Measurements from ENCODE around the gene EFNA5. TPM values are rescaled to one million over a fixed set of nuclear protein-coding genes. Genes with fewer than 3 reads are reported as not detected.
A peak's percentile ranks its signal among the peaks of the same experiment; 100 is the strongest.

The EFNA5 gene
- polyA plus RNA-seq (4.2 and 4.6 TPM in 2 replicates), polyA minus RNA-seq (11.0 and 14.9 TPM in 2 replicates)

DNA sequence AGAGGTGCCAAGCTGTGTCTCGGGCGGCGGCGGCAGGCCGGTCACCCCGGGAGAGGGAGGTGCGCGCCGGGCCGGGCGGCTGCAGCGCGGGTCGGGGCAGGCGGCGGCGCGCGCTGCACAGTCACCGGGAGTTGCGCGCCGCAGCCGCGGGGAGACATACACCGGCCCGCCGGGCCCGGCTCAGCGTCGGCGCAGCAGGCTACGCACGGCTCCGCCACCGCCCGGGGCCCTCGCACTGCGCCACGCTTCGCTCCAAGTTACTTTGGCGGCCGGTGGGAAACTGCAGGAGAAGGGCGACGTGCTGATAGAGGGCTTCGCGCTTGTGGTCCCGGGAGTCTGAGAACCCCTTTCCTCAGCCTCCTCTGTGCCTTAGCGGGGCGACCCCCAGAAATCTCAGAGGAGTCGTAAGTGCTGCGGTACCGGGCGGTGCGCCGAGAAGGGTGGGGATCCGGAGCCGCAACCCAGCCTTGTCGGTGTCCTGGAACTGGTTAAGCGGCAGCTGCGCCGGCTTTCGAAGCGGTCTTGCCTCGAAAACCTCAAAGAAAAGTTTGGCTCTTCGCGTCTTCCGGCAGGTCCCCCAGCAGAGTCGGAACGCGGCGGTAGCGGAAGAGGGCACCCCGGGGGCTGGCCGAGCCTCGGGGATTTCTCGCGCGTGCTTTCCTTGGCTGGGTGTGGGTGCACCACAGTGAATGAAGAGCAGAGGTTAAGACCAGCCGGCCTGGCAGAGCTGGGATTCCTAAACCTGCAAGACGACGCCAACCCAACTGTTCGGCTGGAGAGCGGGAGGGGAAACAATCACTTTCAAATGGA, at the start of gene EFNA5:
Gene EFNA5 (minus strand): TSS at position 6 of the 810 bp plus-strand sequence.
- Histone ChIP-seq H3F3A (ENCODE audit: insufficient read depth, low read length, poor library complexity, severe bottlenecking) (no peaks in the 10 kb centered on the region), H4K20me1 (ENCODE audit: insufficient read depth) (no peaks in the 10 kb centered on the region), H3K9me3 (ENCODE audit: low read length) (no peaks in the 10 kb centered on the region), H3K9ac (ENCODE audit: low read length) (peak within 1 kb of the TSS; percentile 75), H3K27ac (ENCODE audit: low read length) (peak within 1 kb of the TSS; percentile 50), H3K36me3 (ENCODE audit: insufficient read depth, low read length) (no peaks in the 10 kb centered on the region), H3K79me2 (replicated peaks; ENCODE audit: insufficient read depth, low read length) (peaks cover 53% of the 10 kb centered on the region), H3K4me2 (ENCODE audit: low read length) (peak within 1 kb of the TSS; percentile 93), H3K4me3 (ENCODE audit: low read length) (peak within 1 kb of the TSS; percentile 80), H2AFZ (ENCODE audit: low read depth, low read length) (peak within 1 kb of the TSS; percentile 79), H3K27me3 (ENCODE audit: insufficient read depth, low read depth, low read length) (no peaks in the 10 kb centered on the region), H3K9me2 (ENCODE audit: insufficient read depth, low read length) (no peaks in the 10 kb centered on the region)
- no peak for TF ChIP-seq SMC3 (conservative IDR thresholded peaks at IDR 0.05; ENCODE audit: poor library complexity)
- TF ChIP-seq MXI1 (conservative IDR thresholded peaks at IDR 0.05; ENCODE audit: poor library complexity, severe bottlenecking): no peak
- no peak for TF ChIP-seq EZH2 (IDR thresholded peaks at IDR 0.05; ENCODE audit: borderline replicate concordance, insufficient read depth, low read length, poor library complexity, severe bottlenecking)
- TF ChIP-seq, protein P1, sequence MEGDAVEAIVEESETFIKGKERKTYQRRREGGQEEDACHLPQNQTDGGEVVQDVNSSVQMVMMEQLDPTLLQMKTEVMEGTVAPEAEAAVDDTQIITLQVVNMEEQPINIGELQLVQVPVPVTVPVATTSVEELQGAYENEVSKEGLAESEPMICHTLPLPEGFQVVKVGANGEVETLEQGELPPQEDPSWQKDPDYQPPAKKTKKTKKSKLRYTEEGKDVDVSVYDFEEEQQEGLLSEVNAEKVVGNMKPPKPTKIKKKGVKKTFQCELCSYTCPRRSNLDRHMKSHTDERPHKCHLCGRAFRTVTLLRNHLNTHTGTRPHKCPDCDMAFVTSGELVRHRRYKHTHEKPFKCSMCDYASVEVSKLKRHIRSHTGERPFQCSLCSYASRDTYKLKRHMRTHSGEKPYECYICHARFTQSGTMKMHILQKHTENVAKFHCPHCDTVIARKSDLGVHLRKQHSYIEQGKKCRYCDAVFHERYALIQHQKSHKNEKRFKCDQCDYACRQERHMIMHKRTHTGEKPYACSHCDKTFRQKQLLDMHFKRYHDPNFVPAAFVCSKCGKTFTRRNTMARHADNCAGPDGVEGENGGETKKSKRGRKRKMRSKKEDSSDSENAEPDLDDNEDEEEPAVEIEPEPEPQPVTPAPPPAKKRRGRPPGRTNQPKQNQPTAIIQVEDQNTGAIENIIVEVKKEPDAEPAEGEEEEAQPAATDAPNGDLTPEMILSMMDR (IDR thresholded peaks at IDR 0.05; ENCODE audit: poor library complexity, severe bottlenecking): no peak
- no peak for TF ChIP-seq TAF1 (IDR thresholded peaks at IDR 0.05; ENCODE audit: low read depth)
- no peak for TF ChIP-seq POLR2AphosphoS5 (IDR thresholded peaks at IDR 0.05)
- TF ChIP-seq, protein P2, sequence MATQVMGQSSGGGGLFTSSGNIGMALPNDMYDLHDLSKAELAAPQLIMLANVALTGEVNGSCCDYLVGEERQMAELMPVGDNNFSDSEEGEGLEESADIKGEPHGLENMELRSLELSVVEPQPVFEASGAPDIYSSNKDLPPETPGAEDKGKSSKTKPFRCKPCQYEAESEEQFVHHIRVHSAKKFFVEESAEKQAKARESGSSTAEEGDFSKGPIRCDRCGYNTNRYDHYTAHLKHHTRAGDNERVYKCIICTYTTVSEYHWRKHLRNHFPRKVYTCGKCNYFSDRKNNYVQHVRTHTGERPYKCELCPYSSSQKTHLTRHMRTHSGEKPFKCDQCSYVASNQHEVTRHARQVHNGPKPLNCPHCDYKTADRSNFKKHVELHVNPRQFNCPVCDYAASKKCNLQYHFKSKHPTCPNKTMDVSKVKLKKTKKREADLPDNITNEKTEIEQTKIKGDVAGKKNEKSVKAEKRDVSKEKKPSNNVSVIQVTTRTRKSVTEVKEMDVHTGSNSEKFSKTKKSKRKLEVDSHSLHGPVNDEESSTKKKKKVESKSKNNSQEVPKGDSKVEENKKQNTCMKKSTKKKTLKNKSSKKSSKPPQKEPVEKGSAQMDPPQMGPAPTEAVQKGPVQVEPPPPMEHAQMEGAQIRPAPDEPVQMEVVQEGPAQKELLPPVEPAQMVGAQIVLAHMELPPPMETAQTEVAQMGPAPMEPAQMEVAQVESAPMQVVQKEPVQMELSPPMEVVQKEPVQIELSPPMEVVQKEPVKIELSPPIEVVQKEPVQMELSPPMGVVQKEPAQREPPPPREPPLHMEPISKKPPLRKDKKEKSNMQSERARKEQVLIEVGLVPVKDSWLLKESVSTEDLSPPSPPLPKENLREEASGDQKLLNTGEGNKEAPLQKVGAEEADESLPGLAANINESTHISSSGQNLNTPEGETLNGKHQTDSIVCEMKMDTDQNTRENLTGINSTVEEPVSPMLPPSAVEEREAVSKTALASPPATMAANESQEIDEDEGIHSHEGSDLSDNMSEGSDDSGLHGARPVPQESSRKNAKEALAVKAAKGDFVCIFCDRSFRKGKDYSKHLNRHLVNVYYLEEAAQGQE (IDR thresholded peaks at IDR 0.05; ENCODE audit: borderline replicate concordance): no peak
- no peak for TF ChIP-seq EP300 (conservative IDR thresholded peaks at IDR 0.05; ENCODE audit: poor library complexity, severe bottlenecking)
- TF ChIP-seq RAD21 (conservative IDR thresholded peaks at IDR 0.05): no peak

DNA sequence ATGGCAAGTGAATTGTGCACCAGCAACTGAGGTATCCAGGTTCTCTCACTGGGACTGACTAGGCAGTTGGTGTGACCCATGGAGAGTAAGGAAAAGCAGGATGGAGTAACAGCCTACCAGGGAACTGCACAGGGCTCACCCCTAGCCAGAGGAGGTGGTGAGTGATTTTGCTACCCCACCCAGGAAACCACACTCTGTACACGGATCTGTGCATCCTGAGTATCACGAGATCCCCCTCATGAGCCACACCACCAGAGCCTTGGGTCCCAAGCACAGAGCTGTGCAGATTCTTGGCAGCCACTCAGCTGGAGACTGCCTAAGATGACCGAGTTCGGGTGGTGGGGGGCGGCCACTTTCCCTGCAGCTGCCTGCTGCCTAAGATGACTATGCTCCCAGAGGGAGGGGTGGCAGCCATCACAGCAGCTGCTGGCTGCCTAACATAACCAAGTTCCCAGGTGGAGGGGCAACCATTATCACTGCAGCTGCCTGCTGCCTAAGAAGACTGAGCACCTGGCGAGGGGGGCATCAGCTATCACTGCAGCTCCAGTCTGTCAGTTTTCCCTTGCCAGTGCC, 48.4 kb upstream of the EFNA5 start:
- Histone ChIP-seq H3K36me3 (ENCODE audit: insufficient read depth, low read length) (no peaks in the 10 kb centered on the region), H3F3A (ENCODE audit: insufficient read depth, low read length, poor library complexity, severe bottlenecking) (no peaks in the 10 kb centered on the region), H4K20me1 (ENCODE audit: insufficient read depth) (no peaks in the 10 kb centered on the region), H3K4me2 (ENCODE audit: low read length) (no peak overlapping the region), H3K79me2 (replicated peaks; ENCODE audit: insufficient read depth, low read length) (no peaks in the 10 kb centered on the region), H3K9me3 (ENCODE audit: low read length) (peaks cover 4% of the 10 kb centered on the region), H3K9me2 (ENCODE audit: insufficient read depth, low read length) (no peaks in the 10 kb centered on the region), H3K4me3 (ENCODE audit: low read length) (no peak overlapping the region), H2AFZ (ENCODE audit: low read depth, low read length) (no peak overlapping the region), H3K27me3 (ENCODE audit: insufficient read depth, low read depth, low read length) (no peaks in the 10 kb centered on the region), H3K27ac (ENCODE audit: low read length) (no peak overlapping the region), H3K9ac (ENCODE audit: low read length) (no peak overlapping the region)
- TF ChIP-seq EP300 (conservative IDR thresholded peaks at IDR 0.05; ENCODE audit: poor library complexity, severe bottlenecking) (no peak), TAF1 (IDR thresholded peaks at IDR 0.05; ENCODE audit: low read depth) (no peak), SMC3 (conservative IDR thresholded peaks at IDR 0.05; ENCODE audit: poor library complexity) (no peak), EZH2 (IDR thresholded peaks at IDR 0.05; ENCODE audit: borderline replicate concordance, insufficient read depth, low read length, poor library complexity, severe bottlenecking) (no peak), RAD21 (conservative IDR thresholded peaks at IDR 0.05) (no peak), MXI1 (conservative IDR thresholded peaks at IDR 0.05; ENCODE audit: poor library complexity, severe bottlenecking) (no peak), POLR2AphosphoS5 (IDR thresholded peaks at IDR 0.05) (no peak)
- TF ChIP-seq, protein P2 (IDR thresholded peaks at IDR 0.05; ENCODE audit: borderline replicate concordance): no peak

Measured in neural cell (in vitro differentiated cells).